Neuron (in vitro differentiated cells): ENCODE results near the gene LARP4B.

Experiments used
- H2AFZ ChIP-seq: one replicate; pipeline ENCODE4 v1.6.1; 2013; ENCODE audit warnings: low read depth, mild to moderate bottlenecking, inconsistent platforms, low read length, moderate library complexity
- H3K27me3 ChIP-seq: one replicate; pipeline ENCODE4 v1.6.1; 2013; ENCODE audit warnings: low read length; ENCODE audit not compliant: insufficient read depth
- H3K36me3 ChIP-seq: one replicate; pipeline ENCODE4 v1.6.1; 2013; ENCODE audit warnings: low read length; ENCODE audit not compliant: insufficient read depth
- H3K4me1 ChIP-seq: one replicate; pipeline ENCODE4 v1.6.1; 2013; ENCODE audit warnings: low read length; ENCODE audit not compliant: insufficient read depth
- H3K4me3 ChIP-seq: 2 replicates; pipeline ENCODE4 v1.5.1; 2013; ENCODE audit warnings: mild to moderate bottlenecking, low read length, moderate library complexity
- H3K9me3 ChIP-seq: one replicate; pipeline ENCODE4 v1.6.1; 2013; ENCODE audit warnings: low read length

The LARP4B gene

GRCh38 chr10:821322-821721 lies 110.2 kb downstream of the LARP4B start:
- Histone ChIP-seq H3K9me3 (no peaks in the 10 kb centered on the region), H3K4me1 (no peaks in the 10 kb centered on the region), H3K36me3 (peaks cover 97% of the 10 kb centered on the region), H3K4me3 (no peak overlapping the region), H3K27me3 (no peaks in the 10 kb centered on the region), H2AFZ (no peak overlapping the region)

GRCh38 chr10:819816-820215 lies 111.7 kb downstream of the LARP4B start:
- Histone ChIP-seq H3K9me3 (no peaks in the 10 kb centered on the region), H3K36me3 (peaks cover 94% of the 10 kb centered on the region), H3K27me3 (no peaks in the 10 kb centered on the region), H3K4me1 (no peaks in the 10 kb centered on the region), H2AFZ (no peak overlapping the region), H3K4me3 (no peak overlapping the region)

GRCh38 chr10:819326-819725 lies 112.2 kb downstream of the LARP4B start:
- Histone ChIP-seq H2AFZ (no peak overlapping the region), H3K27me3 (no peaks in the 10 kb centered on the region), H3K4me1 (no peaks in the 10 kb centered on the region), H3K36me3 (peaks cover 95% of the 10 kb centered on the region), H3K9me3 (no peaks in the 10 kb centered on the region), H3K4me3 (no peak overlapping the region)

GRCh38 chr10:818526-819220 lies 112.8 kb downstream of the LARP4B start:
- Histone ChIP-seq H2AFZ (no peak overlapping the region), H3K27me3 (no peaks in the 10 kb centered on the region), H3K4me3 (no peak overlapping the region), H3K4me1 (no peaks in the 10 kb centered on the region), H3K36me3 (peaks cover 92% of the 10 kb centered on the region), H3K9me3 (no peaks in the 10 kb centered on the region)

GRCh38 chr10:818010-818409 lies 113.5 kb downstream of the LARP4B start:
- Histone ChIP-seq H3K4me3 (no peak overlapping the region), H3K36me3 (peaks cover 89% of the 10 kb centered on the region), H3K4me1 (no peaks in the 10 kb centered on the region), H3K9me3 (no peaks in the 10 kb centered on the region), H3K27me3 (no peaks in the 10 kb centered on the region), H2AFZ (no peak overlapping the region)

- H3K4me3 ChIP-seq = no peak overlapping the region
- H3K27me3 ChIP-seq = no peaks in the 10 kb centered on the region
- no peaks in the 10 kb centered on the region for H3K9me3 ChIP-seq
- no peaks in the 10 kb centered on the region for H3K4me1 ChIP-seq
- no peak overlapping the region for H2AFZ ChIP-seq
- peaks cover 89% of the 10 kb centered on the region for H3K36me3 ChIP-seq
Measured at GRCh38 chr10:817371-817770, 114.1 kb downstream of the LARP4B start.

- peaks cover 89% of the 10 kb centered on the region for H3K36me3 ChIP-seq
- no peaks in the 10 kb centered on the region for H3K27me3 ChIP-seq
- no peaks in the 10 kb centered on the region for H3K4me1 ChIP-seq
- no peaks in the 10 kb centered on the region for H3K9me3 ChIP-seq
- H3K4me3 ChIP-seq = no peak overlapping the region
- H2AFZ ChIP-seq = no peak overlapping the region
Measured at GRCh38 chr10:816958-817357, 114.5 kb downstream of the LARP4B start.

- peaks cover 84% of the 10 kb centered on the region for H3K36me3 ChIP-seq
- H3K4me3 ChIP-seq = no peak overlapping the region
- H3K27me3 ChIP-seq = no peaks in the 10 kb centered on the region
- H2AFZ ChIP-seq = no peak overlapping the region
- H3K4me1 ChIP-seq = no peaks in the 10 kb centered on the region
- H3K9me3 ChIP-seq = no peaks in the 10 kb centered on the region
Measured at GRCh38 chr10:816091-816477, 115.4 kb downstream of the LARP4B start.

- Histone ChIP-seq H3K36me3 (peaks cover 78% of the 10 kb centered on the region), H3K9me3 (no peaks in the 10 kb centered on the region), H2AFZ (no peak overlapping the region), H3K4me1 (no peaks in the 10 kb centered on the region), H3K4me3 (no peak overlapping the region), H3K27me3 (no peaks in the 10 kb centered on the region)
Measured at GRCh38 chr10:815338-816090, 116.0 kb downstream of the LARP4B start.

GRCh38 chr10:814536-815302 lies 116.8 kb downstream of the LARP4B start:
- Histone ChIP-seq H3K36me3 (peaks cover 74% of the 10 kb centered on the region), H2AFZ (no peak overlapping the region), H3K27me3 (no peaks in the 10 kb centered on the region), H3K9me3 (no peaks in the 10 kb centered on the region), H3K4me1 (no peaks in the 10 kb centered on the region), H3K4me3 (no peak overlapping the region)

- no peaks in the 10 kb centered on the region for H3K4me1 ChIP-seq
- no peak overlapping the region for H2AFZ ChIP-seq
- H3K9me3 ChIP-seq = no peaks in the 10 kb centered on the region
- H3K27me3 ChIP-seq = no peaks in the 10 kb centered on the region
- no peak overlapping the region for H3K4me3 ChIP-seq
- H3K36me3 ChIP-seq = peaks cover 72% of the 10 kb centered on the region
Measured at GRCh38 chr10:813286-813685, 118.2 kb downstream of the LARP4B start.

GRCh38 chr10:812787-813186 lies 118.7 kb downstream of the LARP4B start:
- H3K27me3 ChIP-seq = no peaks in the 10 kb centered on the region
- no peak overlapping the region for H2AFZ ChIP-seq
- peaks cover 72% of the 10 kb centered on the region for H3K36me3 ChIP-seq

More at GRCh38 chr10:812787-813186, 118.7 kb downstream of the LARP4B start:
- no peaks in the 10 kb centered on the region for H3K4me1 ChIP-seq
- H3K4me3 ChIP-seq = no peak overlapping the region
- no peaks in the 10 kb centered on the region for H3K9me3 ChIP-seq
